HepG2 (cell line): ENCODE data around the gene POFUT2. TPM values are rescaled to one million over a fixed set of nuclear protein-coding genes. Genes with fewer than 3 reads are reported as not detected.

ENCODE experiments used
- ATF7 ChIP-seq, 2 experiments: fragments of 450-650 bp in 1 of 2; sonication (generic) in 1 of 2; formaldehyde crosslinking in 1 of 2; IDR thresholded peaks; 2 replicates each; pipeline versions ENCODE4 v1.4.0 to v1.6.1; 2016 to 2020; ENCODE audit warnings: antibody characterized with exemption in 1 of 2, mild to moderate bottlenecking in 1 of 2, missing genetic modification reagents in 1 of 2
- KLF12 ChIP-seq: sonication (generic); formaldehyde crosslinking; IDR thresholded peaks from 2 replicates; pipeline ENCODE4 v1.4.0; 2020; ENCODE audit warnings: missing genetic modification reagents, borderline replicate concordance
- MEF2D ChIP-seq: sonication (generic); formaldehyde crosslinking; IDR thresholded peaks from 2 replicates; pipeline ENCODE4 v1.5.1; 2020; ENCODE audit warnings: mild to moderate bottlenecking, missing genetic modification reagents
- PRPF4 ChIP-seq: fragments of 200-400 bp; formaldehyde crosslinking; IDR thresholded peaks from 2 replicates; pipeline ENCODE4 v1.6.1; 2016; ENCODE audit warnings: low read length, low read depth; ENCODE audit not compliant: poor library complexity, severe bottlenecking
- SALL1 ChIP-seq: sonication (generic); formaldehyde crosslinking; IDR thresholded peaks from 2 replicates; pipeline ENCODE4 v1.8.0; 2022; ENCODE audit warnings: mild to moderate bottlenecking, missing genetic modification reagents
- SIN3B ChIP-seq: fragments of 150-350 bp; IDR thresholded peaks from 2 replicates; pipeline ENCODE4 v1.6.1; 2014; ENCODE audit warnings: low read length
- SMC3 ChIP-seq: IDR thresholded peaks from 2 replicates; pipeline ENCODE4 v1.6.1; 2011; ENCODE audit warnings: low read length, improper control_type of control experiment
- SOX13 ChIP-seq, 3 experiments: fragments of 450-650 bp in 1 of 3; sonication (generic) in 1 of 3; formaldehyde crosslinking in 1 of 3; IDR thresholded peaks in 2 of 3; conservative IDR thresholded peaks in 1 of 3; 2 replicates each; pipeline versions ENCODE4 v1.5.0 to v1.6.1; 2016 to 2020; ENCODE audit warnings: antibody characterized with exemption in 1 of 3, mild to moderate bottlenecking in 1 of 3, missing compliant biosample characterization in 1 of 3, missing genetic modification reagents in 1 of 3, moderate library complexity in 1 of 3
- ZNF296 ChIP-seq: sonication (generic); formaldehyde crosslinking; conservative IDR thresholded peaks from 2 replicates; pipeline ENCODE4 v1.5.0; 2020; ENCODE audit warnings: mild to moderate bottlenecking, missing genetic modification reagents
- ZNF33A ChIP-seq: sonication (generic); formaldehyde crosslinking; IDR thresholded peaks from 2 replicates; pipeline ENCODE4 v1.5.1; 2020; ENCODE audit warnings: missing genetic modification reagents, mild to moderate bottlenecking, moderate library complexity, borderline replicate concordance
- ZNF343 ChIP-seq: sonication (generic); formaldehyde crosslinking; IDR thresholded peaks from 2 replicates; pipeline ENCODE4 v1.4.0; 2020; ENCODE audit warnings: mild to moderate bottlenecking, missing genetic modification reagents
- ZNF451 ChIP-seq: sonication (generic); formaldehyde crosslinking; IDR thresholded peaks from 2 replicates; pipeline ENCODE4 v1.5.0; 2020; ENCODE audit warnings: mild to moderate bottlenecking, missing genetic modification reagents
- ZNF557 ChIP-seq: sonication (generic); formaldehyde crosslinking; IDR thresholded peaks from 2 replicates; pipeline ENCODE4 v1.4.0; 2020; ENCODE audit warnings: missing genetic modification reagents
- ZNF777 ChIP-seq: sonication (generic); formaldehyde crosslinking; IDR thresholded peaks from 2 replicates; pipeline ENCODE4 v1.4.0; 2020; ENCODE audit warnings: missing genetic modification reagents
- polyA plus RNA-seq, 8 experiments: library from polyadenylated mRNA; depleted of rRNA in 3 of 8; stranded (reverse) in 7 of 8; unstranded in 1 of 8; fragments of >200 nt; fragmentation: Illumina TruSeq in 4 of 8; extraction: Trizol in 4 of 8; gene quantifications; 2 replicates each; pipeline versions ENCODE4 v1.2.1 to v1.2.3, GENCODE V29; 2011 to 2016; ENCODE audit warnings: low read depth in 4 of 8, missing spikeins in 1 of 8, mixed read lengths in 1 of 8; ENCODE audit not compliant: insufficient read depth in 1 of 8
- total RNA-seq, 5 experiments: library from RNA; depleted of rRNA; stranded (reverse); fragments of >200 nt; fragmentation: Illumina TruSeq; extraction: Trizol; gene quantifications; 2 replicates each; pipeline ENCODE4 v1.2.3, GENCODE V29; 2016; ENCODE audit warnings: low read depth in 1 of 5
- TF ChIP-seq, protein P1 (sequence below): sonication (generic); formaldehyde crosslinking; IDR thresholded peaks from 2 replicates; pipeline ENCODE4 v1.5.1; 2020; ENCODE audit warnings: mild to moderate bottlenecking, missing genetic modification reagents, moderate library complexity
- TF ChIP-seq, protein P2 (sequence below): sonication (generic); formaldehyde crosslinking; IDR thresholded peaks from 2 replicates; pipeline ENCODE4 v1.4.0; 2020; ENCODE audit warnings: mild to moderate bottlenecking, low read depth, missing genetic modification reagents
- TF ChIP-seq, protein P3 (sequence below): sonication (generic); formaldehyde crosslinking; IDR thresholded peaks from 2 replicates; pipeline ENCODE4 v1.8.1; 2022; ENCODE audit warnings: low read depth, mild to moderate bottlenecking, missing genetic modification reagents
- TF ChIP-seq, protein P4 (sequence below): sonication (generic); formaldehyde crosslinking; IDR thresholded peaks from 2 replicates; pipeline ENCODE4 v1.4.0; 2020; ENCODE audit warnings: missing genetic modification reagents, mild to moderate bottlenecking, borderline replicate concordance

POFUT2 gene
- total and polyA plus RNA-seq, 2 of the 13 experiments (the other 11 are each of a cell fraction or from before 2014, with no cell fraction given) = 22.8 to 24.0 TPM

DNA sequence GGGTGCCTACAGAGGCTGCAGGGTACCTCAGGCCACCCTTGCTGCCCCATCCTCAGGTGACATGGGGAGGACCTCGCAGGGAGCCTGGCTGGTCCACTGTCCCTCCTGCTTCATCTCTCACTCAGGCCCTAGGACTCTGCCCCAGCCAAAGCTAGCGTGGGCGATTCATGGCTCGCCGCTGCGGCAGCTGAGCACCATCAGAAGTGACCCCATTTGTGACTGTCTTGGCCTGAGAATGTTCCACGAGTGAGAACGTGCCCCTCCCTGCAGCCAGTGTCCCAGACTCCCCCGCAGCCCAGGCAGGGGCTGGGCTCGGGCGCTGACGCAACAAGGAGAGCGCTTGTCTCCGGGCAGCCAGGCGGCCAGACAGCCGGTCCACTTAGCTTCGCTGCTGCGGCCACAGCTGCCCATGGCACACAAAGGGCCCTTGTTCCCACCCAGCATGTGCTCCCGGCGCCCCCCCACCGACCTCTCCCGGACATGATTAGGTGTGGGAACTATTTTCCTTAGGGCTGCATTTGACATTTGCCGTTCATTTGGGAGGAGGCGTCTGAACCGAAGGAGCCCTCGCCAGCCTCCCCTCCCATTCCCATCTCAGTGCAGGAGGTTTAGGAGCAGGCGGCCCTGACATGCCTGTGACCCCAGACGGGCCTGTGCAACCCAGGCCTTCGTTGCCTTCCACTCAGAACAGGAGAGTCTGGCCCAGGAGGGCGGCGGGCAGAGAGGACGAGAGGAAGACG lies 19.3 kb upstream of the POFUT2 start (continued):
- TF ChIP-seq, protein P1, sequence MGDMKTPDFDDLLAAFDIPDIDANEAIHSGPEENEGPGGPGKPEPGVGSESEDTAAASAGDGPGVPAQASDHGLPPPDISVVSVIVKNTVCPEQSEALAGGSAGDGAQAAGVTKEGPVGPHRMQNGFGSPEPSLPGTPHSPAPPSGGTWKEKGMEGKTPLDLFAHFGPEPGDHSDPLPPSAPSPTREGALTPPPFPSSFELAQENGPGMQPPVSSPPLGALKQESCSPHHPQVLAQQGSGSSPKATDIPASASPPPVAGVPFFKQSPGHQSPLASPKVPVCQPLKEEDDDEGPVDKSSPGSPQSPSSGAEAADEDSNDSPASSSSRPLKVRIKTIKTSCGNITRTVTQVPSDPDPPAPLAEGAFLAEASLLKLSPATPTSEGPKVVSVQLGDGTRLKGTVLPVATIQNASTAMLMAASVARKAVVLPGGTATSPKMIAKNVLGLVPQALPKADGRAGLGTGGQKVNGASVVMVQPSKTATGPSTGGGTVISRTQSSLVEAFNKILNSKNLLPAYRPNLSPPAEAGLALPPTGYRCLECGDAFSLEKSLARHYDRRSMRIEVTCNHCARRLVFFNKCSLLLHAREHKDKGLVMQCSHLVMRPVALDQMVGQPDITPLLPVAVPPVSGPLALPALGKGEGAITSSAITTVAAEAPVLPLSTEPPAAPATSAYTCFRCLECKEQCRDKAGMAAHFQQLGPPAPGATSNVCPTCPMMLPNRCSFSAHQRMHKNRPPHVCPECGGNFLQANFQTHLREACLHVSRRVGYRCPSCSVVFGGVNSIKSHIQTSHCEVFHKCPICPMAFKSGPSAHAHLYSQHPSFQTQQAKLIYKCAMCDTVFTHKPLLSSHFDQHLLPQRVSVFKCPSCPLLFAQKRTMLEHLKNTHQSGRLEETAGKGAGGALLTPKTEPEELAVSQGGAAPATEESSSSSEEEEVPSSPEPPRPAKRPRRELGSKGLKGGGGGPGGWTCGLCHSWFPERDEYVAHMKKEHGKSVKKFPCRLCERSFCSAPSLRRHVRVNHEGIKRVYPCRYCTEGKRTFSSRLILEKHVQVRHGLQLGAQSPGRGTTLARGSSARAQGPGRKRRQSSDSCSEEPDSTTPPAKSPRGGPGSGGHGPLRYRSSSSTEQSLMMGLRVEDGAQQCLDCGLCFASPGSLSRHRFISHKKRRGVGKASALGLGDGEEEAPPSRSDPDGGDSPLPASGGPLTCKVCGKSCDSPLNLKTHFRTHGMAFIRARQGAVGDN (CRISPR knock-in tag) = peak; percentile 98
- TF ChIP-seq SIN3B = no peak
- TF ChIP-seq KLF12 (CRISPR knock-in tag) = no peak
- TF ChIP-seq ZNF33A (CRISPR knock-in tag) = no peak
- no peak for TF ChIP-seq PRPF4
- peak; percentile 72 for TF ChIP-seq SALL1
- TF ChIP-seq, protein P2, sequence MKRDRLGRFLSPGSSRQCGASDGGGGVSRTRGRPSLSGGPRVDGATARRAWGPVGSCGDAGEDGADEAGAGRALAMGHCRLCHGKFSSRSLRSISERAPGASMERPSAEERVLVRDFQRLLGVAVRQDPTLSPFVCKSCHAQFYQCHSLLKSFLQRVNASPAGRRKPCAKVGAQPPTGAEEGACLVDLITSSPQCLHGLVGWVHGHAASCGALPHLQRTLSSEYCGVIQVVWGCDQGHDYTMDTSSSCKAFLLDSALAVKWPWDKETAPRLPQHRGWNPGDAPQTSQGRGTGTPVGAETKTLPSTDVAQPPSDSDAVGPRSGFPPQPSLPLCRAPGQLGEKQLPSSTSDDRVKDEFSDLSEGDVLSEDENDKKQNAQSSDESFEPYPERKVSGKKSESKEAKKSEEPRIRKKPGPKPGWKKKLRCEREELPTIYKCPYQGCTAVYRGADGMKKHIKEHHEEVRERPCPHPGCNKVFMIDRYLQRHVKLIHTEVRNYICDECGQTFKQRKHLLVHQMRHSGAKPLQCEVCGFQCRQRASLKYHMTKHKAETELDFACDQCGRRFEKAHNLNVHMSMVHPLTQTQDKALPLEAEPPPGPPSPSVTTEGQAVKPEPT (CRISPR knock-in tag) = 0 out of 2 replicates have a peak, but pooled peaks have one; percentile 51
- TF ChIP-seq SMC3 = no peak
- TF ChIP-seq, protein P3, sequence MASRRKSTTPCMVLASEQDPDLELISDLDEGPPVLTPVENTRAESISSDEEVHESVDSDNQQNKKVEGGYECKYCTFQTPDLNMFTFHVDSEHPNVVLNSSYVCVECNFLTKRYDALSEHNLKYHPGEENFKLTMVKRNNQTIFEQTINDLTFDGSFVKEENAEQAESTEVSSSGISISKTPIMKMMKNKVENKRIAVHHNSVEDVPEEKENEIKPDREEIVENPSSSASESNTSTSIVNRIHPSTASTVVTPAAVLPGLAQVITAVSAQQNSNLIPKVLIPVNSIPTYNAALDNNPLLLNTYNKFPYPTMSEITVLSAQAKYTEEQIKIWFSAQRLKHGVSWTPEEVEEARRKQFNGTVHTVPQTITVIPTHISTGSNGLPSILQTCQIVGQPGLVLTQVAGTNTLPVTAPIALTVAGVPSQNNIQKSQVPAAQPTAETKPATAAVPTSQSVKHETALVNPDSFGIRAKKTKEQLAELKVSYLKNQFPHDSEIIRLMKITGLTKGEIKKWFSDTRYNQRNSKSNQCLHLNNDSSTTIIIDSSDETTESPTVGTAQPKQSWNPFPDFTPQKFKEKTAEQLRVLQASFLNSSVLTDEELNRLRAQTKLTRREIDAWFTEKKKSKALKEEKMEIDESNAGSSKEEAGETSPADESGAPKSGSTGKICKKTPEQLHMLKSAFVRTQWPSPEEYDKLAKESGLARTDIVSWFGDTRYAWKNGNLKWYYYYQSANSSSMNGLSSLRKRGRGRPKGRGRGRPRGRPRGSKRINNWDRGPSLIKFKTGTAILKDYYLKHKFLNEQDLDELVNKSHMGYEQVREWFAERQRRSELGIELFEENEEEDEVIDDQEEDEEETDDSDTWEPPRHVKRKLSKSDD (CRISPR knock-in tag) = no peak
- TF ChIP-seq MEF2D (CRISPR knock-in tag) = no peak
- TF ChIP-seq ZNF557 (CRISPR knock-in tag) = no peak
- TF ChIP-seq, protein P4, sequence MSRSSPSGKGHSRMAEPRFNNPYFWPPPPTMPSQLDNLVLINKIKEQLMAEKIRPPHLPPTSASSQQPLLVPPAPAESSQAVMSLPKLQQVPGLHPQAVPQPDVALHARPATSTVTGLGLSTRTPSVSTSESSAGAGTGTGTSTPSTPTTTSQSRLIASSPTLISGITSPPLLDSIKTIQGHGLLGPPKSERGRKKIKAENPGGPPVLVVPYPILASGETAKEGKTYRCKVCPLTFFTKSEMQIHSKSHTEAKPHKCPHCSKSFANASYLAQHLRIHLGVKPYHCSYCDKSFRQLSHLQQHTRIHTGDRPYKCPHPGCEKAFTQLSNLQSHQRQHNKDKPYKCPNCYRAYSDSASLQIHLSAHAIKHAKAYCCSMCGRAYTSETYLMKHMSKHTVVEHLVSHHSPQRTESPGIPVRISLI = 0 out of 2 replicates have a peak, but pooled peaks have one; percentile 27
- no peak for TF ChIP-seq ATF7 (IDR thresholded peaks at IDR 0.05)
- TF ChIP-seq ATF7 (CRISPR knock-in tag; IDR thresholded peaks at IDR 0.05) = 0 out of 2 replicates have a peak, but pooled peaks have one; percentile 29
- no peak for TF ChIP-seq SOX13 (IDR thresholded peaks at IDR 0.05)
- TF ChIP-seq SOX13 (CRISPR knock-in tag; conservative IDR thresholded peaks at IDR 0.05 in 1 of 2, IDR thresholded peaks at IDR 0.05 in 1 of 2) = peak in 1 of 2 experiments; percentile 56; a peak in 2 of 4 replicates
- TF ChIP-seq ZNF343 (CRISPR knock-in tag) = no peak; the same call in 1 of the 2 replicates
- TF ChIP-seq ZNF451 (CRISPR knock-in tag) = 0 out of 2 replicates have a peak, but pooled peaks have one; percentile 41
- peak; percentile 39; the same call in 1 of the 2 replicates for TF ChIP-seq ZNF777 (CRISPR knock-in tag)
- peak; percentile 83 for TF ChIP-seq ZNF296
